BLaER1 treated with 17β-estradiol and CSF1 and Interleukin-3, amounts not matched to agents 10 nM and 100 nM (cell line): Measurements from ENCODE around the gene GRID1.
A peak's percentile ranks its signal among the peaks of the same experiment; 100 is the strongest.

Experiments
- H3K27ac ChIP-seq, 11 experiments: shearing (Covaris generic); formaldehyde crosslinking; 2 replicates each; pipeline ENCODE4 v1.8.1; 2022
- H3K27me3 ChIP-seq, 11 experiments: shearing (Covaris generic); formaldehyde crosslinking; 2 replicates each; pipeline ENCODE4 v1.8.1; 2022
- H3K36me3 ChIP-seq, 11 experiments: shearing (Covaris generic); formaldehyde crosslinking; 2 replicates each; pipeline ENCODE4 v1.8.1; 2022
- H3K4me1 ChIP-seq, 10 experiments: shearing (Covaris generic); formaldehyde crosslinking; 2 replicates each; pipeline ENCODE4 v1.8.1; 2022
- H3K4me2 ChIP-seq, 11 experiments: shearing (Covaris generic); formaldehyde crosslinking; 2 replicates each; pipeline ENCODE4 v1.8.1; 2022
- H3K4me3 ChIP-seq, 10 experiments: shearing (Covaris generic); formaldehyde crosslinking; 2 replicates each; pipeline ENCODE4 v1.8.1; 2022
- H3K9ac ChIP-seq, 11 experiments: shearing (Covaris generic); formaldehyde crosslinking; 2 replicates each; pipeline ENCODE4 v1.8.1; 2022
- H3K9me3 ChIP-seq, 11 experiments: shearing (Covaris generic); formaldehyde crosslinking; replicated peaks in 1 of 11; 2 replicates each; pipeline ENCODE4 v1.8.1; 2022
- H4K20me1 ChIP-seq, 11 experiments: shearing (Covaris generic); formaldehyde crosslinking; 2 replicates each; pipeline ENCODE4 v1.8.1; 2022
- Cebpa-rat ChIP-seq, 11 experiments: shearing (Covaris generic); IDR thresholded peaks; 2 replicates each; pipeline ENCODE4 v1.8.1; 2022

The GRID1 gene

GRCh38 chr10:86001521-86001920, 365.1 kb downstream of the GRID1 start:
- Histone ChIP-seq H3K4me3 (no peak overlapping the region), H3K27me3 (no peaks in the 10 kb centered on the region), H3K36me3 (no peaks in the 10 kb centered on the region), H4K20me1 (no peaks in the 10 kb centered on the region), H3K9me3 (peaks cover 6 to 15% (median 12%) of the 10 kb centered on the region in 11 experiments; a peak in 17 of 22 replicates), H3K9ac (no peak overlapping the region), H3K4me2 (no peak overlapping the region), H3K27ac (no peak overlapping the region), H3K4me1 (no peaks in the 10 kb centered on the region; a peak in 1 of 20 replicates)
- TF ChIP-seq Cebpa-rat (IDR thresholded peaks at IDR 0.05) = no peak

GRCh38 chr10:85997544-85997943, 369.1 kb downstream of the GRID1 start:
- Histone ChIP-seq H3K4me1 (peaks cover 0 to 12% (median 6%) of the 10 kb centered on the region in 10 experiments; a peak in 10 of 20 replicates), H4K20me1 (no peaks in the 10 kb centered on the region), H3K9ac (no peak overlapping the region), H3K4me3 (no peak overlapping the region), H3K27me3 (no peaks in the 10 kb centered on the region), H3K36me3 (no peaks in the 10 kb centered on the region), H3K4me2 (no peak overlapping the region), H3K9me3 (peaks cover 6 to 15% (median 12%) of the 10 kb centered on the region in 11 experiments; a peak in 17 of 22 replicates), H3K27ac (no peak overlapping the region)
- TF ChIP-seq Cebpa-rat (IDR thresholded peaks at IDR 0.05) = no peak

- no peak overlapping the region for H3K9ac ChIP-seq
- TF ChIP-seq Cebpa-rat (IDR thresholded peaks at IDR 0.05) = no peak
These were observed 370.8 kb downstream of the GRID1 start for GRCh38 chr10:85995791-85996190.

GRCh38 chr10:85993840-85994507, 372.6 kb downstream of the GRID1 start:
- Histone ChIP-seq H3K4me3 (no peak overlapping the region), H3K9me3 (peaks cover 6 to 15% (median 12%) of the 10 kb centered on the region in 11 experiments; a peak in 17 of 22 replicates), H3K27ac (no peak overlapping the region), H3K27me3 (no peaks in the 10 kb centered on the region), H3K4me1 (peaks cover 0 to 18% (median 6%) of the 10 kb centered on the region in 10 experiments; a peak in 10 of 20 replicates), H3K9ac (no peak overlapping the region), H4K20me1 (no peaks in the 10 kb centered on the region), H3K4me2 (no peak overlapping the region), H3K36me3 (no peaks in the 10 kb centered on the region)
- no peak for TF ChIP-seq Cebpa-rat (IDR thresholded peaks at IDR 0.05)

More at GRCh38 chr10:85995791-85996190, 370.8 kb downstream of the GRID1 start:
- H3K36me3 ChIP-seq = no peaks in the 10 kb centered on the region
- H3K27me3 ChIP-seq = no peaks in the 10 kb centered on the region
- no peak overlapping the region for H3K4me3 ChIP-seq
- peaks cover 0 to 12% (median 6%) of the 10 kb centered on the region in 10 experiments; a peak in 10 of 20 replicates for H3K4me1 ChIP-seq
- H3K27ac ChIP-seq = no peak overlapping the region
- no peaks in the 10 kb centered on the region for H4K20me1 ChIP-seq
- H3K4me2 ChIP-seq = peak overlapping the region in 6 of 11 experiments; percentile 8 to 32 (median 21); a peak in 7 of 22 replicates
- H3K9me3 ChIP-seq = peaks cover 6 to 15% (median 12%) of the 10 kb centered on the region in 11 experiments; a peak in 17 of 22 replicates

- no peak overlapping the region for H3K9ac ChIP-seq
- no peak overlapping the region for H3K4me3 ChIP-seq
- TF ChIP-seq Cebpa-rat (IDR thresholded peaks at IDR 0.05) = no peak
- no peak overlapping the region for H3K4me2 ChIP-seq
- peaks cover 6 to 14% (median 12%) of the 10 kb centered on the region in 11 experiments; a peak in 17 of 22 replicates for H3K9me3 ChIP-seq
- H3K27ac ChIP-seq = no peak overlapping the region
- no peaks in the 10 kb centered on the region for H4K20me1 ChIP-seq
- H3K36me3 ChIP-seq = no peaks in the 10 kb centered on the region
- peaks cover 0 to 18% (median 6%) of the 10 kb centered on the region in 10 experiments; a peak in 10 of 20 replicates for H3K4me1 ChIP-seq
- no peaks in the 10 kb centered on the region for H3K27me3 ChIP-seq
These were observed 373.5 kb downstream of the GRID1 start for GRCh38 chr10:85993140-85993539.

- Histone ChIP-seq H3K4me3 (no peak overlapping the region), H3K9me3 (peaks cover 3 to 6% (median 4%) of the 10 kb centered on the region in 11 experiments; a peak in 17 of 22 replicates), H3K9ac (no peak overlapping the region), H3K27me3 (no peaks in the 10 kb centered on the region), H3K4me2 (no peak overlapping the region), H3K27ac (no peak overlapping the region), H3K4me1 (peaks cover 0 to 18% (median 6%) of the 10 kb centered on the region in 10 experiments; a peak in 10 of 20 replicates), H3K36me3 (no peaks in the 10 kb centered on the region), H4K20me1 (no peaks in the 10 kb centered on the region)
- no peak for TF ChIP-seq Cebpa-rat (IDR thresholded peaks at IDR 0.05)
These were observed 374.3 kb downstream of the GRID1 start for GRCh38 chr10:85992324-85992723.

GRCh38 chr10:85986777-85987176, 379.8 kb downstream of the GRID1 start:
- Histone ChIP-seq H3K27ac (no peak overlapping the region), H3K4me2 (no peak overlapping the region), H3K4me3 (no peak overlapping the region), H3K9ac (no peak overlapping the region), H3K4me1 (peaks cover 5 to 17% (median 12%) of the 10 kb centered on the region in 10 experiments; a peak in 18 of 20 replicates), H3K9me3 (no peaks in the 10 kb centered on the region), H3K27me3 (no peaks in the 10 kb centered on the region), H4K20me1 (no peaks in the 10 kb centered on the region), H3K36me3 (no peaks in the 10 kb centered on the region)
- no peak for TF ChIP-seq Cebpa-rat (IDR thresholded peaks at IDR 0.05)

GRCh38 chr10:85983051-85983450, 383.5 kb downstream of the GRID1 start:
- no peak overlapping the region; a peak in 1 of 22 replicates for H3K9ac ChIP-seq
- H3K27ac ChIP-seq = peak overlapping the region in 9 of 11 experiments; percentile 2 to 59 (median 46); a peak in 13 of 22 replicates
- H3K36me3 ChIP-seq = no peaks in the 10 kb centered on the region
- H3K4me1 ChIP-seq = peaks cover 0 to 21% (median 13%) of the 10 kb centered on the region in 10 experiments; a peak in 17 of 20 replicates
- H3K9me3 ChIP-seq = no peaks in the 10 kb centered on the region
- no peak overlapping the region for H3K4me3 ChIP-seq
- H3K27me3 ChIP-seq = no peaks in the 10 kb centered on the region
- TF ChIP-seq Cebpa-rat (IDR thresholded peaks at IDR 0.05) = no peak
- peak overlapping the region; percentile 13 to 57 (median 47); a peak in 20 of 22 replicates for H3K4me2 ChIP-seq
- H4K20me1 ChIP-seq = no peaks in the 10 kb centered on the region

- no peak overlapping the region for H3K27ac ChIP-seq
- TF ChIP-seq Cebpa-rat (IDR thresholded peaks at IDR 0.05) = no peak
These were observed 387.0 kb downstream of the GRID1 start for GRCh38 chr10:85979598-85979997.

More at GRCh38 chr10:85979598-85979997, 387.0 kb downstream of the GRID1 start:
- Histone ChIP-seq H3K9me3 (no peaks in the 10 kb centered on the region), H3K4me2 (no peak overlapping the region), H3K9ac (no peak overlapping the region), H4K20me1 (no peaks in the 10 kb centered on the region), H3K4me1 (peaks cover 0 to 21% (median 13%) of the 10 kb centered on the region in 10 experiments; a peak in 17 of 20 replicates), H3K4me3 (no peak overlapping the region), H3K36me3 (no peaks in the 10 kb centered on the region), H3K27me3 (no peaks in the 10 kb centered on the region)
